ENCODE measurements around the gene DCTN2.
"Not testable (repeated sequence)": the region's sequence is repeated elsewhere in the genome, so short reads cannot be mapped to it uniquely, and the experiment has no call there.

The DCTN2 gene

GRCh38 chr12:57513677-57514076 is 33.3 kb downstream of the DCTN2 start:
- DNase-seq = not testable (repeated sequence)

- DNase-seq = no peak
Measured at GRCh38 chr12:57513266-57513665, 33.7 kb downstream of the DCTN2 start.

GRCh38 chr12:57512665-57513064 is 34.3 kb downstream of the DCTN2 start:
- DNase-seq = no peak

GRCh38 chr12:57511588-57512325 is 35.2 kb downstream of the DCTN2 start:
- no peak for DNase-seq

- no peak for DNase-seq
Measured at GRCh38 chr12:57511161-57511560, 35.8 kb downstream of the DCTN2 start.

- DNase-seq = not testable (repeated sequence)
Measured at GRCh38 chr12:57507796-57508195, 39.2 kb downstream of the DCTN2 start.

- DNase-seq = not testable (repeated sequence)
Measured at GRCh38 chr12:57506541-57506940, 40.5 kb downstream of the DCTN2 start.

GRCh38 chr12:57502311-57502969 is 44.6 kb downstream of the DCTN2 start:
- DNase-seq = not testable (repeated sequence)

GRCh38 chr12:57500213-57500612 is 46.8 kb downstream of the DCTN2 start:
- DNase-seq = no peak

GRCh38 chr12:57498571-57498970 is 48.4 kb downstream of the DCTN2 start:
- no peak for DNase-seq

GRCh38 chr12:57498132-57498502 is 48.9 kb downstream of the DCTN2 start:
- DNase-seq = peak; percentile 12

GRCh38 chr12:57497223-57498131 is 49.5 kb downstream of the DCTN2 start:
- no peak for DNase-seq

- no peak for DNase-seq
Measured at GRCh38 chr12:57496822-57497221, 50.2 kb downstream of the DCTN2 start.

- DNase-seq = not testable (repeated sequence)
Measured at GRCh38 chr12:57495051-57495701, 51.8 kb downstream of the DCTN2 start.

- no peak for DNase-seq
Measured at GRCh38 chr12:57491393-57492280, 55.4 kb downstream of the DCTN2 start.

GRCh38 chr12:57490126-57490525 is 56.9 kb downstream of the DCTN2 start:
- DNase-seq = no peak

- DNase-seq = no peak
Measured at GRCh38 chr12:57489157-57489641, 57.8 kb downstream of the DCTN2 start.

- DNase-seq = no peak
Measured at GRCh38 chr12:57488402-57489156, 58.4 kb downstream of the DCTN2 start.

GRCh38 chr12:57487597-57488401 is 59.2 kb downstream of the DCTN2 start, which contains the start of gene MARS1:
Gene MARS1 (plus strand): TSS chr12:57488068. CDS start chr12:57488091, 23 bp downstream.
- DNase-seq = peak; percentile 91
